Vagina (tissue), 2 donors: ENCODE data around the gene CNEP1R1. TPM values are rescaled to one million over a fixed set of nuclear protein-coding genes. Genes with fewer than 3 reads are reported as not detected.

Source experiments
- DNase-seq, 2 donors: peaks; one replicate each; pipeline ENCODE4 v3.0.0-alpha.2; 2017; ENCODE audit errors: extremely low spot score in 2 of 2
- H3K27ac ChIP-seq: fragments of 200-600 bp; sonication (generic); one replicate; pipeline ENCODE4 v1.5.1; 2019
- H3K27me3 ChIP-seq: fragments of 200-600 bp; sonication (generic); one replicate; pipeline ENCODE4 v1.5.1; 2019
- H3K36me3 ChIP-seq, 2 donors: fragments of 200-600 bp; sonication (generic); one replicate each; pipeline ENCODE4 v1.5.1; 2017 to 2019
- H3K4me1 ChIP-seq: fragments of 200-600 bp; sonication (generic); one replicate; pipeline ENCODE4 v1.5.1; 2019
- H3K4me3 ChIP-seq, 2 donors: fragments of 200-600 bp; sonication (generic); 1 replicate in 1 of 2; 2 replicates in 1 of 2; pipeline ENCODE4 v1.5.1; 2016 to 2019
- H3K9me3 ChIP-seq: fragments of 200-600 bp; sonication (generic); one replicate; pipeline ENCODE4 v1.5.1; 2019
- POLR2A ChIP-seq, 2 donors: fragments of 450-650 bp; IDR thresholded peaks; one replicate each; pipeline ENCODE4 v1.6.1; 2017; ENCODE audit warnings: antibody characterized with exemption in 2 of 2, mild to moderate bottlenecking in 2 of 2, moderate library complexity in 2 of 2
- POLR2AphosphoS5 ChIP-seq, 2 donors: sonication (generic); formaldehyde crosslinking; IDR thresholded peaks; one replicate each; pipeline ENCODE4 v1.9.0; 2017; ENCODE audit warnings: antibody characterized with exemption in 2 of 2, mild to moderate bottlenecking in 2 of 2, low read depth in 1 of 2; ENCODE audit not compliant: insufficient read depth in 1 of 2
- intact Hi-C: fragments of 100-400 bp; cut with DNase I; formaldehyde crosslinking; loops from one replicate; pipeline ENCODE4 v1.15.1; 2023
- total RNA-seq: library from RNA; depleted of rRNA; stranded (reverse); fragments of >200 nt; gene quantifications from one replicate; pipeline ENCODE4 v1.2.3, GENCODE V29; 2016
- TF ChIP-seq, protein P1 (sequence below), 3 experiments: fragments of 450-650 bp in 2 of 3; fragments of 200-600 bp in 1 of 3; sonication (generic) in 1 of 3; IDR thresholded peaks; one replicate each; pipeline ENCODE4 v1.5.1; 2017 to 2019; ENCODE audit warnings: antibody characterized with exemption in 3 of 3, mild to moderate bottlenecking in 2 of 3, moderate library complexity in 2 of 3

The CNEP1R1 gene
- total RNA-seq, 1 donor from 2014 or later = 20.4 TPM

DNA sequence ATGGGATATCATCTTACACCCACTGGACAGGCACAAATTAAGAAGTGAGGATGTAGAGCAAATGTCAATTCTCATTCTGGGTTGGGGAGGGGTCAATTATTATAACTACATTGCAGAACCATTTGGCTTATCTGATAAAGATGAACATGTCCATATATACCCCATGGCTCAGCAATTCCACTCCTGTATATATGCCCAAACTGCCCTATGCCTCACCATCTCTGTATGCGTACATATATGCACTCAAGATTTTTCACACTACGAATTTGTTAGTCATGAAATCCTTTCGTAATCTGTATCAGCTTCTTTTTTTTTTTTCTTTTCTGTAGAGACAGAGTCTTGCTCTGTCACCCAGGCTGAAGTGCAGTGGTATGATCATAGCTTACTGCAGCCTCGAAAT, 20.8 kb upstream of the CNEP1R1 start:
- H3K27me3 ChIP-seq = no peaks in the 10 kb centered on the region
- TF ChIP-seq POLR2AphosphoS5 (IDR thresholded peaks at IDR 0.05; ENCODE audit: insufficient read depth in 1 of 2, low read depth in 1 of 2) (no peak), POLR2A (IDR thresholded peaks at IDR 0.05) (no peak)
- TF ChIP-seq, protein P1, sequence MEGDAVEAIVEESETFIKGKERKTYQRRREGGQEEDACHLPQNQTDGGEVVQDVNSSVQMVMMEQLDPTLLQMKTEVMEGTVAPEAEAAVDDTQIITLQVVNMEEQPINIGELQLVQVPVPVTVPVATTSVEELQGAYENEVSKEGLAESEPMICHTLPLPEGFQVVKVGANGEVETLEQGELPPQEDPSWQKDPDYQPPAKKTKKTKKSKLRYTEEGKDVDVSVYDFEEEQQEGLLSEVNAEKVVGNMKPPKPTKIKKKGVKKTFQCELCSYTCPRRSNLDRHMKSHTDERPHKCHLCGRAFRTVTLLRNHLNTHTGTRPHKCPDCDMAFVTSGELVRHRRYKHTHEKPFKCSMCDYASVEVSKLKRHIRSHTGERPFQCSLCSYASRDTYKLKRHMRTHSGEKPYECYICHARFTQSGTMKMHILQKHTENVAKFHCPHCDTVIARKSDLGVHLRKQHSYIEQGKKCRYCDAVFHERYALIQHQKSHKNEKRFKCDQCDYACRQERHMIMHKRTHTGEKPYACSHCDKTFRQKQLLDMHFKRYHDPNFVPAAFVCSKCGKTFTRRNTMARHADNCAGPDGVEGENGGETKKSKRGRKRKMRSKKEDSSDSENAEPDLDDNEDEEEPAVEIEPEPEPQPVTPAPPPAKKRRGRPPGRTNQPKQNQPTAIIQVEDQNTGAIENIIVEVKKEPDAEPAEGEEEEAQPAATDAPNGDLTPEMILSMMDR (IDR thresholded peaks at IDR 0.05) = no peak
- intact Hi-C loops = no loop called here

DNA sequence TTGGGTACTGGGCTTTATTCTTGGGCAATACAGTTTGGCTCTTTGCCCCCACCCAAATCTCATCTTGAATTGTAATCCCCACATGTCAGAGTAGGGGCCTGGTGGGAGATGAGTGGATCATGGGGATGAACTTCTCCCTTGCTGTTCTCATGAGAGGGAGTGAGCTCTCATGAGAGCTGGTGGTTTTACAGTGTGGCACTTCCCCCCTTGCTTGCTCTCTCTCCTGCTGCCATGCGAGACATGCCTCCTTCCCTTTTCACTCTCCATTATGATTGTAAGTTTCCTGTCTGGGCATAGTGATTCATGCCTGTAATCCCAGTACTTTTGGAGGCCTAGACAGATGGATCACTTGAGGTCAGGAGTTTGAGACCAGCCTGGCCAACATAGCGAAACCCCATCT, 18.1 kb upstream of the CNEP1R1 start:
- TF ChIP-seq POLR2AphosphoS5 (IDR thresholded peaks at IDR 0.05; ENCODE audit: insufficient read depth in 1 of 2, low read depth in 1 of 2) (no peak), POLR2A (IDR thresholded peaks at IDR 0.05) (no peak)
- TF ChIP-seq, protein P1 (IDR thresholded peaks at IDR 0.05) = no peak

More for the DNA sequence above, 20.8 kb upstream of the CNEP1R1 start:
- H3K4me1 ChIP-seq = no peaks in the 10 kb centered on the region
- no peak for DNase-seq
- no peaks in the 10 kb centered on the region for H3K9me3 ChIP-seq
- H3K4me3 ChIP-seq = no peak overlapping the region
- no peak overlapping the region for H3K27ac ChIP-seq
- H3K36me3 ChIP-seq = no peaks in the 10 kb centered on the region

DNA sequence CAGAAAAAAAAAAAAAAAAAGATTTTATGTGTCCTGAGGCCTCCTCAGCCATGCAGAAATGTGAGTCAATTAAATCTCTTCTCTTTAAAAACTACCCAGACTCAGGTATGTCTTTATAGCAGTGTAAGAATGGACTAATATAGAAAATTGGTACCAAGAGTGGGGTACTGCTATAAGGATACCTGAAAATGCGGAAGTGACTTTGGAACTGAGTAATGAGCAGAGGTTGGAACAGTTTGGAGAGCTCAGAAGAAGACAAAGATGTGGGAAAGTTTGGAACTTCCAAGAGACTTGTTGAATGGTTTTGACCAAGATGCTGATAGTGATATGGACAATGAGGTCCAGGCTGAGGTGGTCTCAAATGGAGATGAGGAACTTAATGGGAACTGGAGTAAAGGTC, 17.3 kb upstream of the CNEP1R1 start:
- no peak for TF ChIP-seq POLR2AphosphoS5 (IDR thresholded peaks at IDR 0.05; ENCODE audit: insufficient read depth in 1 of 2, low read depth in 1 of 2)
- TF ChIP-seq POLR2A (IDR thresholded peaks at IDR 0.05) = no peak
- TF ChIP-seq, protein P1 (IDR thresholded peaks at IDR 0.05) = no peak
- H3K36me3 ChIP-seq = no peaks in the 10 kb centered on the region
- no peak overlapping the region for H3K4me3 ChIP-seq
- intact Hi-C loops = no loop called here
- no peaks in the 10 kb centered on the region for H3K27me3 ChIP-seq
- no peaks in the 10 kb centered on the region for H3K9me3 ChIP-seq
- DNase-seq = no peak
- no peaks in the 10 kb centered on the region for H3K4me1 ChIP-seq
- no peak overlapping the region for H3K27ac ChIP-seq

More for the DNA sequence above, 18.1 kb upstream of the CNEP1R1 start:
- no peaks in the 10 kb centered on the region for H3K27me3 ChIP-seq
- H3K27ac ChIP-seq = no peak overlapping the region
- intact Hi-C loops = no loop called here
- H3K36me3 ChIP-seq = no peaks in the 10 kb centered on the region
- no peaks in the 10 kb centered on the region for H3K4me1 ChIP-seq
- no peak overlapping the region for H3K4me3 ChIP-seq
- peak in 1 of 2 donors; percentile 10 for DNase-seq
- H3K9me3 ChIP-seq = no peaks in the 10 kb centered on the region

DNA sequence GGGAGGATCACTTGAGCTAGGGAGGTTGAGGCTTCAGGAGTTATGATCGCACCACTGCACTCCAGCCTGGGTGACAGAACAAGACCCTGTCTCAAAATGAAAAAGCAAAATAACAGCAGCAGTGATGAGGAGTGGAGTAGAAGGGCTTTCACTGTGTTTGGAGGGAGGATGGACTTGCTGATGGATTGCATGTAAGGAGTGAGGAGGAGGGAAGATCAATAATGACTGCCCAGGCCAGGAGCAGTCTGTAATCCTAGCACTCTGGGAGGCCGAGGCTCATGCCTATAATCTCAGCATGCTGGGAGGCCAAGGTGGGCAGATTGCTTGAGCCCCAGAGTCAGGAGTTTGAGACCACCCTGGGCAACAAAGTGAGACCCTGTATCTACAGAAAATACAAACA, 14.8 kb upstream of the CNEP1R1 start:
- H3K4me1 ChIP-seq = no peaks in the 10 kb centered on the region
- TF ChIP-seq POLR2A (IDR thresholded peaks at IDR 0.05) (no peak), POLR2AphosphoS5 (IDR thresholded peaks at IDR 0.05; ENCODE audit: insufficient read depth in 1 of 2, low read depth in 1 of 2) (no peak)
- TF ChIP-seq, protein P1 (IDR thresholded peaks at IDR 0.05) = no peak
- no peaks in the 10 kb centered on the region for H3K27me3 ChIP-seq
- H3K9me3 ChIP-seq = no peaks in the 10 kb centered on the region
- no peak for DNase-seq
- intact Hi-C loops = no loop called here
- H3K27ac ChIP-seq = no peak overlapping the region
- H3K36me3 ChIP-seq = no peaks in the 10 kb centered on the region
- H3K4me3 ChIP-seq = no peak overlapping the region

DNA sequence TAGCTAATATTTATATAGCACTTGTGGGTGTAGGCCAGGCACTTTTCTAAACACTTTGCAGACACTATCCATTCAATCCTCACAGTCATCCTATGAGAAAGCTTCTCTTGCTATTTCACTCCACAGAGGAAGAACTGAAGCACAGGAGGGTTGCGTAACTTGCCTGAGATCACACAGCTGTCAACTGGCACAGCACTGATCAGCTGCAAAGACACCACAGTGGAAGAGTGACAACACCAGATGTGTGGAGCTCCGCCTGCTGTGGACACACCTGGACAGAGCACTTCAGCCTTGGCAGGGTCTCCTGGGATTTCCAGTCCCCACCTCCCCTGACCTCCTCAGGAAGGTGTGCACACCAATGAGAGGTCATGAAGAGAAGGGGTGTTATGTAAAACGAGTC, 13.3 kb upstream of the CNEP1R1 start:
- Histone ChIP-seq H3K9me3 (no peaks in the 10 kb centered on the region), H3K36me3 (no peaks in the 10 kb centered on the region), H3K27me3 (no peaks in the 10 kb centered on the region), H3K4me1 (no peaks in the 10 kb centered on the region), H3K27ac (no peak overlapping the region), H3K4me3 (no peak overlapping the region)
- no peak for DNase-seq
- intact Hi-C loops = no loop called here
- TF ChIP-seq, protein P1 (IDR thresholded peaks at IDR 0.05) = no peak
- TF ChIP-seq POLR2AphosphoS5 (IDR thresholded peaks at IDR 0.05; ENCODE audit: insufficient read depth in 1 of 2, low read depth in 1 of 2) (no peak), POLR2A (IDR thresholded peaks at IDR 0.05) (no peak)
